CD4-positive, CD25-positive, alpha-beta regulatory T cell (primary cell): ENCODE data around the gene DCBLD2. TPM values are rescaled to one million over a fixed set of nuclear protein-coding genes. Genes with fewer than 3 reads are reported as not detected.

Experiments
- ATAC-seq, 2 donors: fragments of 150-1000 bp; cut with Tn5 transposase; one replicate each; pipeline ENCODE4 v1.10.0; 2021; ENCODE audit warnings: low read depth in 2 of 2, moderate number of reproducible peaks in 2 of 2, moderate library complexity in 1 of 2
- DNase-seq, 3 donors: peaks; one replicate each; pipeline versions ENCODE4 v3.0.0 to v3.0.0-alpha.2; 2012 to 2022; ENCODE audit warnings: mixed read lengths in 1 of 3
- H3K27ac ChIP-seq: one replicate; pipeline ENCODE4 v1.7.0; 2013; ENCODE audit warnings: mild to moderate bottlenecking, low read length; ENCODE audit not compliant: insufficient read depth, poor library complexity, severe bottlenecking
- H3K27me3 ChIP-seq: one replicate; pipeline ENCODE4 v1.7.0; 2013; ENCODE audit warnings: low read length; ENCODE audit not compliant: control insufficient read depth, insufficient read depth
- H3K36me3 ChIP-seq: one replicate; pipeline ENCODE4 v1.7.0; 2013; ENCODE audit warnings: mild to moderate bottlenecking, low read length, moderate library complexity; ENCODE audit not compliant: control insufficient read depth, insufficient read depth
- H3K4me1 ChIP-seq: 2 replicates; pipeline ENCODE4 v1.7.0; 2013; ENCODE audit warnings: mild to moderate bottlenecking, low read length; ENCODE audit not compliant: insufficient read depth, control insufficient read depth, poor library complexity, severe bottlenecking
- H3K4me3 ChIP-seq: one replicate; pipeline ENCODE4 v1.7.0; 2013; ENCODE audit warnings: low read depth, mild to moderate bottlenecking, low read length, moderate library complexity
- H3K9me3 ChIP-seq, 2 experiments: 1 replicate in 1 of 2; 2 replicates in 1 of 2; pipeline ENCODE4 v1.7.0; 2013; ENCODE audit warnings: low read length in 2 of 2, mild to moderate bottlenecking in 1 of 2, moderate library complexity in 1 of 2; ENCODE audit not compliant: control insufficient read depth in 2 of 2
- H3K27ac Mint-ChIP-seq, 3 donors: one replicate each; pipeline ENCODE4 v1.8.0; 2020 to 2022; ENCODE audit warnings: mild to moderate bottlenecking in 3 of 3, mixed read lengths in 3 of 3, moderate library complexity in 2 of 3
- H3K27me3 Mint-ChIP-seq: one replicate; pipeline ENCODE4 v1.8.0; 2022; ENCODE audit warnings: mild to moderate bottlenecking, mixed read lengths
- H3K36me3 Mint-ChIP-seq: one replicate; pipeline ENCODE4 v1.8.0; 2020; ENCODE audit warnings: mixed read lengths
- H3K4me1 Mint-ChIP-seq, 4 donors: one replicate each; pipeline ENCODE4 v1.8.0; 2020 to 2022; ENCODE audit warnings: mixed read lengths in 4 of 4, mild to moderate bottlenecking in 1 of 4
- H3K4me3 Mint-ChIP-seq, 4 donors: one replicate each; pipeline ENCODE4 v1.8.0; 2020 to 2022; ENCODE audit warnings: mild to moderate bottlenecking in 4 of 4, mixed read lengths in 4 of 4, moderate library complexity in 3 of 4
- H3K9me3 Mint-ChIP-seq, 7 donors: one replicate each; pipeline ENCODE4 v1.8.0; 2020 to 2022; ENCODE audit warnings: mixed read lengths in 7 of 7, mild to moderate bottlenecking in 3 of 7, moderate library complexity in 2 of 7
- polyA plus RNA-seq, 4 donors: library from polyadenylated mRNA; unstranded; fragments of 300-500 nt; fragmentation: Illumina TruSeq; gene quantifications; one replicate each; pipeline ENCODE4 v1.2.3, GENCODE V29; 2021
- total RNA-seq: library from RNA; stranded (reverse); gene quantifications from one replicate; pipeline ENCODE4 v1.2.3, GENCODE V29; 2022

The DCBLD2 gene
- total and polyA plus RNA-seq, 5 donors from 2014 or later = 0.18 to 1.5 (median 0.74) TPM

- Histone ChIP-seq H3K36me3 (no peaks in the 10 kb centered on the region), H3K9me3 (no peaks in the 10 kb centered on the region), H3K27ac (no peak overlapping the region), H3K4me3 (no peak overlapping the region), H3K27me3 (peaks cover 8% of the 10 kb centered on the region), H3K4me1 (no peaks in the 10 kb centered on the region)
- H3K4me1 Mint-ChIP-seq = no peaks in the 10 kb centered on the region
- peaks cover 4% of the 10 kb centered on the region for H3K27me3 Mint-ChIP-seq
- no peak for DNase-seq
- H3K9me3 Mint-ChIP-seq = peaks cover 0 to 5% (median 0%) of the 10 kb centered on the region in 7 donors
- no peak overlapping the region for H3K27ac Mint-ChIP-seq
- peak in 1 of 2 donors; percentile 21 for ATAC-seq
- H3K4me3 Mint-ChIP-seq = no peak overlapping the region
- no peaks in the 10 kb centered on the region for H3K36me3 Mint-ChIP-seq
These were observed 123.1 kb downstream of the DCBLD2 start for GRCh38 chr3:98778383-98778782.

GRCh38 chr3:98777801-98778220, 123.7 kb downstream of the DCBLD2 start:
- Histone ChIP-seq H3K4me1 (no peaks in the 10 kb centered on the region), H3K27me3 (peaks cover 8% of the 10 kb centered on the region), H3K27ac (no peak overlapping the region), H3K36me3 (no peaks in the 10 kb centered on the region), H3K9me3 (no peaks in the 10 kb centered on the region), H3K4me3 (no peak overlapping the region)
- H3K4me3 Mint-ChIP-seq = no peak overlapping the region
- ATAC-seq = no peak
- H3K27me3 Mint-ChIP-seq = no peaks in the 10 kb centered on the region
- H3K4me1 Mint-ChIP-seq = no peaks in the 10 kb centered on the region
- H3K36me3 Mint-ChIP-seq = no peaks in the 10 kb centered on the region
- peaks cover 0 to 5% (median 0%) of the 10 kb centered on the region in 7 donors for H3K9me3 Mint-ChIP-seq
- DNase-seq = no peak
- H3K27ac Mint-ChIP-seq = no peak overlapping the region

- no peak for DNase-seq
- H3K4me3 ChIP-seq = no peak overlapping the region
- peaks cover 8% of the 10 kb centered on the region for H3K27me3 ChIP-seq
- H3K27ac ChIP-seq = no peak overlapping the region
- peaks cover 0 to 5% (median 0%) of the 10 kb centered on the region in 7 donors for H3K9me3 Mint-ChIP-seq
- no peak overlapping the region for H3K4me3 Mint-ChIP-seq
- peak overlapping the region in 1 of 3 donors; percentile 43 for H3K27ac Mint-ChIP-seq
- no peaks in the 10 kb centered on the region for H3K36me3 Mint-ChIP-seq
- no peaks in the 10 kb centered on the region for H3K4me1 Mint-ChIP-seq
- H3K27me3 Mint-ChIP-seq = no peaks in the 10 kb centered on the region
- H3K9me3 ChIP-seq = no peaks in the 10 kb centered on the region
- ATAC-seq = no peak
- H3K36me3 ChIP-seq = no peaks in the 10 kb centered on the region
- no peaks in the 10 kb centered on the region for H3K4me1 ChIP-seq
These were observed 124.2 kb downstream of the DCBLD2 start for GRCh38 chr3:98777286-98777685.

- no peak for DNase-seq
- Histone ChIP-seq H3K4me1 (no peaks in the 10 kb centered on the region), H3K36me3 (no peaks in the 10 kb centered on the region), H3K9me3 (no peaks in the 10 kb centered on the region), H3K4me3 (no peak overlapping the region), H3K27ac (no peak overlapping the region), H3K27me3 (peaks cover 8% of the 10 kb centered on the region)
- H3K27me3 Mint-ChIP-seq = no peaks in the 10 kb centered on the region
- H3K4me1 Mint-ChIP-seq = no peaks in the 10 kb centered on the region
- H3K9me3 Mint-ChIP-seq = peaks cover 0 to 5% (median 0%) of the 10 kb centered on the region in 7 donors
- no peak for ATAC-seq
- H3K27ac Mint-ChIP-seq = no peak overlapping the region
- no peaks in the 10 kb centered on the region for H3K36me3 Mint-ChIP-seq
- no peak overlapping the region for H3K4me3 Mint-ChIP-seq
These were observed 125.4 kb downstream of the DCBLD2 start for GRCh38 chr3:98776140-98776493.

- Histone ChIP-seq H3K27me3 (peaks cover 8% of the 10 kb centered on the region), H3K4me1 (no peaks in the 10 kb centered on the region), H3K4me3 (no peak overlapping the region), H3K9me3 (no peaks in the 10 kb centered on the region), H3K36me3 (no peaks in the 10 kb centered on the region), H3K27ac (no peak overlapping the region)
- H3K4me1 Mint-ChIP-seq = no peaks in the 10 kb centered on the region
- ATAC-seq = no peak
- H3K27ac Mint-ChIP-seq = no peak overlapping the region
- peaks cover 4% of the 10 kb centered on the region for H3K27me3 Mint-ChIP-seq
- no peak overlapping the region for H3K4me3 Mint-ChIP-seq
- no peaks in the 10 kb centered on the region for H3K9me3 Mint-ChIP-seq
- no peak for DNase-seq
- H3K36me3 Mint-ChIP-seq = no peaks in the 10 kb centered on the region
These were observed 125.9 kb downstream of the DCBLD2 start for GRCh38 chr3:98775459-98776139.

- no peak overlapping the region for H3K4me3 ChIP-seq
- no peaks in the 10 kb centered on the region for H3K4me1 ChIP-seq
- no peak overlapping the region for H3K4me3 Mint-ChIP-seq
- H3K27ac Mint-ChIP-seq = no peak overlapping the region
- H3K9me3 Mint-ChIP-seq = peaks cover 0 to 2% (median 0%) of the 10 kb centered on the region in 7 donors
- no peak for ATAC-seq
- H3K4me1 Mint-ChIP-seq = peaks cover 0 to 2% (median 0%) of the 10 kb centered on the region in 4 donors
- no peaks in the 10 kb centered on the region for H3K36me3 ChIP-seq
- no peaks in the 10 kb centered on the region for H3K9me3 ChIP-seq
- H3K27ac ChIP-seq = no peak overlapping the region
- peaks cover 6% of the 10 kb centered on the region for H3K27me3 ChIP-seq
- H3K36me3 Mint-ChIP-seq = no peaks in the 10 kb centered on the region
- DNase-seq = no peak
- H3K27me3 Mint-ChIP-seq = peaks cover 18% of the 10 kb centered on the region
These were observed 129.5 kb downstream of the DCBLD2 start for GRCh38 chr3:98772022-98772421.

GRCh38 chr3:98770261-98771039, 131.0 kb downstream of the DCBLD2 start:
- Mint-ChIP-seq H3K4me3 (no peak overlapping the region), H3K36me3 (no peaks in the 10 kb centered on the region), H3K9me3 (peaks cover 0 to 2% (median 0%) of the 10 kb centered on the region in 7 donors), H3K4me1 (peaks cover 0 to 2% (median 0%) of the 10 kb centered on the region in 4 donors), H3K27ac (no peak overlapping the region), H3K27me3 (peaks cover 18% of the 10 kb centered on the region)
- ATAC-seq (no peak), DNase-seq (peak in 1 of 3 donors; percentile 9)
- Histone ChIP-seq H3K4me3 (no peak overlapping the region), H3K4me1 (no peaks in the 10 kb centered on the region), H3K27ac (no peak overlapping the region), H3K9me3 (no peaks in the 10 kb centered on the region), H3K36me3 (no peaks in the 10 kb centered on the region), H3K27me3 (peaks cover 4% of the 10 kb centered on the region)
